Measurements from ENCODE around the gene FAM151A. TPM values are rescaled to one million over a fixed set of nuclear protein-coding genes. Genes with fewer than 3 reads are reported as not detected.
"Not testable (repeated sequence)": the region's sequence is repeated elsewhere in the genome, so short reads cannot be mapped to it uniquely, and the experiment has no call there.

Gene FAM151A
- total RNA-seq, 4 donors from 2014 or later = 0.19 to 0.72 TPM; not detected in 2

GRCh38 chr1:54649921-54650320, 26.6 kb upstream of the FAM151A start:
- ATAC-seq (ENCODE audit: low FRiP score) = no peak
- no peak for DNase-seq (ENCODE audit: low spot score)
- no peak for TF ChIP-seq CTCF (IDR thresholded peaks at IDR 0.05)

- no peak for ATAC-seq (ENCODE audit: low FRiP score)
- TF ChIP-seq CTCF (IDR thresholded peaks at IDR 0.05) = no peak
- DNase-seq (ENCODE audit: low spot score) = no peak
Measured at GRCh38 chr1:54649130-54649898, 26.0 kb upstream of the FAM151A start.

- ATAC-seq (ENCODE audit: low FRiP score) (no peak), DNase-seq (ENCODE audit: low spot score) (no peak)
- TF ChIP-seq CTCF (IDR thresholded peaks at IDR 0.05) = no peak
Measured at GRCh38 chr1:54645806-54646676, 22.7 kb upstream of the FAM151A start.

GRCh38 chr1:54643736-54644135, 20.4 kb upstream of the FAM151A start:
- ATAC-seq (ENCODE audit: low FRiP score) = no peak
- no peak for TF ChIP-seq CTCF (IDR thresholded peaks at IDR 0.05)
- DNase-seq (ENCODE audit: low spot score) = no peak

GRCh38 chr1:54640863-54641836, 17.8 kb upstream of the FAM151A start, which contains the start of gene MROH7:
MROH7 (plus strand) TSS chr1:54641786; CDS start chr1:54652927, 11,141 bp downstream.
- no peak for DNase-seq (ENCODE audit: low spot score)
- TF ChIP-seq CTCF (IDR thresholded peaks at IDR 0.05) = no peak
- ATAC-seq (ENCODE audit: low FRiP score) = no peak

GRCh38 chr1:54640361-54640760, 17.0 kb upstream of the FAM151A start:
- no peak for TF ChIP-seq CTCF (IDR thresholded peaks at IDR 0.05)
- DNase-seq (ENCODE audit: low spot score) (no peak), ATAC-seq (ENCODE audit: low FRiP score) (no peak)

- not testable (repeated sequence) for DNase-seq (ENCODE audit: low spot score)
Measured at GRCh38 chr1:54636461-54637446, 13.4 kb upstream of the FAM151A start.

GRCh38 chr1:54635804-54636203, 12.5 kb upstream of the FAM151A start:
- DNase-seq (ENCODE audit: low spot score); ATAC-seq (ENCODE audit: low FRiP score): not testable (repeated sequence)

More at GRCh38 chr1:54636461-54637446, 13.4 kb upstream of the FAM151A start:
- ATAC-seq (ENCODE audit: low FRiP score) = not testable (repeated sequence)
